TTC549 (cell line): ENCODE measurements around the gene ADGRF3.
"Not testable (repeated sequence)": the region's sequence is repeated elsewhere in the genome, so short reads cannot be mapped to it uniquely, and the experiment has no call there.

Source experiments
- FAIRE-seq: peaks from 2 replicates; lab custom pipeline; 2012; peaks lifted over from hg19 to GRCh38; lab: Jason Lieb, UNC

ADGRF3 gene

GRCh38 chr2:26347286-26347865, 787 bp upstream of the ADGRF3 start:
- FAIRE-seq: no peak

- FAIRE-seq: peak; percentile 96
Measured at GRCh38 chr2:26345545-26346453, 790 bp downstream of the ADGRF3 start, which contains the start of gene SELENOI. Gene SELENOI, plus strand, starts transcription at chr2:26346143. Its CDS starts 90 bp downstream, at chr2:26346233.

GRCh38 chr2:26345283-26345544, 1.4 kb downstream of the ADGRF3 start:
- no peak for FAIRE-seq

- no peak for FAIRE-seq
Measured at GRCh38 chr2:26344581-26345282, 1.9 kb downstream of the ADGRF3 start.

GRCh38 chr2:26340831-26341230, 5.8 kb downstream of the ADGRF3 start:
- FAIRE-seq: no peak

- FAIRE-seq: no peak
Measured at GRCh38 chr2:26337298-26337697, 9.3 kb downstream of the ADGRF3 start.

- FAIRE-seq: no peak
Measured at GRCh38 chr2:26336719-26337118, 9.9 kb downstream of the ADGRF3 start.

GRCh38 chr2:26335231-26335630, 11.4 kb downstream of the ADGRF3 start:
- no peak for FAIRE-seq

- no peak for FAIRE-seq
Measured at GRCh38 chr2:26333293-26333692, 13.3 kb downstream of the ADGRF3 start.

GRCh38 chr2:26331321-26331720, 15.3 kb downstream of the ADGRF3 start:
- FAIRE-seq: not testable (repeated sequence)

GRCh38 chr2:26330604-26331003, 16.0 kb downstream of the ADGRF3 start:
- no peak for FAIRE-seq

GRCh38 chr2:26330114-26330549, 16.5 kb downstream of the ADGRF3 start:
- FAIRE-seq: peak; percentile 83

- FAIRE-seq: not testable (repeated sequence)
Measured at GRCh38 chr2:26329083-26329482, 17.5 kb downstream of the ADGRF3 start.

GRCh38 chr2:26327291-26328272, 19.0 kb downstream of the ADGRF3 start:
- no peak for FAIRE-seq

GRCh38 chr2:26326514-26326913, 20.1 kb downstream of the ADGRF3 start:
- FAIRE-seq: no peak

- FAIRE-seq: no peak
Measured at GRCh38 chr2:26325851-26326250, 20.7 kb downstream of the ADGRF3 start.

GRCh38 chr2:26324903-26325302, 21.7 kb downstream of the ADGRF3 start:
- no peak for FAIRE-seq

- not testable (repeated sequence) for FAIRE-seq
Measured at GRCh38 chr2:26324479-26324878, 22.1 kb downstream of the ADGRF3 start.

GRCh38 chr2:26318950-26319349, 27.6 kb downstream of the ADGRF3 start:
- FAIRE-seq: no peak

- FAIRE-seq: no peak
Measured at GRCh38 chr2:26317377-26318105, 29.0 kb downstream of the ADGRF3 start.

- no peak for FAIRE-seq
Measured at GRCh38 chr2:26316845-26317244, 29.7 kb downstream of the ADGRF3 start.
